Esophagus muscularis mucosa (tissue), 4 donors: ENCODE results near the gene DAND5. TPM values are rescaled to one million over a fixed set of nuclear protein-coding genes. Genes with fewer than 3 reads are reported as not detected.
A peak's percentile ranks its signal among the peaks of the same experiment; 100 is the strongest.
"Not testable (repeated sequence)": the region's sequence is repeated elsewhere in the genome, so short reads cannot be mapped to it uniquely, and the experiment has no call there.

Source experiments
- DNase-seq: peaks from one replicate; pipeline ENCODE4 v3.0.0-alpha.2; 2017; ENCODE audit errors: extremely low spot score
- H3K27ac ChIP-seq, 4 donors: fragments of 200-600 bp; sonication (generic); replicated peaks in 1 of 4; 1 replicate in 3 of 4; 2 replicates in 1 of 4; pipeline ENCODE4 v1.5.1; 2016 to 2019; ENCODE audit warnings: mild to moderate bottlenecking in 1 of 4
- H3K27me3 ChIP-seq, 4 donors: fragments of 200-600 bp; sonication (generic); one replicate each; pipeline versions ENCODE4 v1.5.1 to v1.6.0; 2016 to 2019
- H3K36me3 ChIP-seq, 4 donors: fragments of 200-600 bp; sonication (generic); one replicate each; pipeline ENCODE4 v1.5.1; 2016 to 2019
- H3K4me1 ChIP-seq, 4 donors: fragments of 200-600 bp; sonication (generic); one replicate each; pipeline ENCODE4 v1.5.1; 2016 to 2019
- H3K4me3 ChIP-seq, 4 donors: fragments of 200-600 bp; sonication (generic); 1 replicate in 2 of 4; 2 replicates in 2 of 4; pipeline ENCODE4 v1.5.1; 2016 to 2019; ENCODE audit warnings: mild to moderate bottlenecking in 4 of 4, moderate library complexity in 1 of 4
- H3K9me3 ChIP-seq, 4 donors: fragments of 200-600 bp; sonication (generic); 1 replicate in 3 of 4; 2 replicates in 1 of 4; pipeline ENCODE4 v1.5.1; 2016 to 2019
- EP300 ChIP-seq: sonication (generic); formaldehyde crosslinking; IDR thresholded peaks from one replicate; pipeline ENCODE4 v1.6.1; 2017; ENCODE audit warnings: antibody characterized with exemption
- POLR2A ChIP-seq: fragments of 450-650 bp; IDR thresholded peaks from one replicate; pipeline ENCODE4 v1.6.1; 2017; ENCODE audit warnings: antibody characterized with exemption, moderate library complexity, mild to moderate bottlenecking, low read depth
- POLR2AphosphoS5 ChIP-seq, 2 donors: sonication (generic); formaldehyde crosslinking; IDR thresholded peaks; one replicate each; pipeline ENCODE4 v1.6.1; 2017; ENCODE audit warnings: antibody characterized with exemption in 2 of 2
- WGBS: methylation state at CpG from one replicate; pipeline ENCODE4 v1.1.5; 2018; 5-methylcytosine and 5-hydroxymethylcytosine counted together
- intact Hi-C: fragments of 100-400 bp; cut with DNase I; formaldehyde crosslinking; loops from one replicate; pipeline ENCODE4 v1.15.1; 2023
- total RNA-seq, 4 donors: library from RNA; depleted of rRNA; stranded (reverse); fragments of >200 nt; gene quantifications; one replicate each; pipeline versions ENCODE4 v1.1.0 to v1.2.1, GENCODE V29; 2016
- TF ChIP-seq, protein P1 (sequence below), 3 experiments: fragments of 200-600 bp in 2 of 3; fragments of 450-650 bp in 1 of 3; sonication (generic) in 2 of 3; IDR thresholded peaks; one replicate each; pipeline ENCODE4 v1.5.1; 2017 to 2019; ENCODE audit warnings: antibody characterized with exemption in 3 of 3, mild to moderate bottlenecking in 2 of 3, moderate library complexity in 1 of 3

The DAND5 gene
- total RNA-seq, 4 donors from 2014 or later, result 0.19 to 0.83 (median 0.29) TPM; not detected in 1

GRCh38 chr19:12948612-12949362 lies 20.6 kb upstream of the DAND5 start:
- peak overlapping the region in 2 of 4 donors; percentile 20 for H3K27ac ChIP-seq
- no peak for DNase-seq
- TF ChIP-seq, protein P1, sequence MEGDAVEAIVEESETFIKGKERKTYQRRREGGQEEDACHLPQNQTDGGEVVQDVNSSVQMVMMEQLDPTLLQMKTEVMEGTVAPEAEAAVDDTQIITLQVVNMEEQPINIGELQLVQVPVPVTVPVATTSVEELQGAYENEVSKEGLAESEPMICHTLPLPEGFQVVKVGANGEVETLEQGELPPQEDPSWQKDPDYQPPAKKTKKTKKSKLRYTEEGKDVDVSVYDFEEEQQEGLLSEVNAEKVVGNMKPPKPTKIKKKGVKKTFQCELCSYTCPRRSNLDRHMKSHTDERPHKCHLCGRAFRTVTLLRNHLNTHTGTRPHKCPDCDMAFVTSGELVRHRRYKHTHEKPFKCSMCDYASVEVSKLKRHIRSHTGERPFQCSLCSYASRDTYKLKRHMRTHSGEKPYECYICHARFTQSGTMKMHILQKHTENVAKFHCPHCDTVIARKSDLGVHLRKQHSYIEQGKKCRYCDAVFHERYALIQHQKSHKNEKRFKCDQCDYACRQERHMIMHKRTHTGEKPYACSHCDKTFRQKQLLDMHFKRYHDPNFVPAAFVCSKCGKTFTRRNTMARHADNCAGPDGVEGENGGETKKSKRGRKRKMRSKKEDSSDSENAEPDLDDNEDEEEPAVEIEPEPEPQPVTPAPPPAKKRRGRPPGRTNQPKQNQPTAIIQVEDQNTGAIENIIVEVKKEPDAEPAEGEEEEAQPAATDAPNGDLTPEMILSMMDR (IDR thresholded peaks at IDR 0.05), result no peak
- TF ChIP-seq EP300 (no peak), POLR2A (no peak), POLR2AphosphoS5 (IDR thresholded peaks at IDR 0.05) (no peak)
- intact Hi-C loops, result no loop called here
- peaks cover 41 to 80% (median 73%) of the 10 kb centered on the region in 4 donors for H3K36me3 ChIP-seq
- WGBS, result 91% methylated on average over 8 of the region's 30 CpGs
- H3K9me3 ChIP-seq, result no peaks in the 10 kb centered on the region
- no peak overlapping the region for H3K4me3 ChIP-seq
- peaks cover 36 to 69% (median 41%) of the 10 kb centered on the region in 4 donors for H3K4me1 ChIP-seq
- H3K27me3 ChIP-seq, result no peaks in the 10 kb centered on the region

- intact Hi-C loops, result no loop called here
- TF ChIP-seq POLR2A (no peak), POLR2AphosphoS5 (IDR thresholded peaks at IDR 0.05) (no peak), EP300 (no peak)
- TF ChIP-seq, protein P1 (IDR thresholded peaks at IDR 0.05), result no peak
Measured at GRCh38 chr19:12949363-12950283, 19.8 kb upstream of the DAND5 start.

DNA sequence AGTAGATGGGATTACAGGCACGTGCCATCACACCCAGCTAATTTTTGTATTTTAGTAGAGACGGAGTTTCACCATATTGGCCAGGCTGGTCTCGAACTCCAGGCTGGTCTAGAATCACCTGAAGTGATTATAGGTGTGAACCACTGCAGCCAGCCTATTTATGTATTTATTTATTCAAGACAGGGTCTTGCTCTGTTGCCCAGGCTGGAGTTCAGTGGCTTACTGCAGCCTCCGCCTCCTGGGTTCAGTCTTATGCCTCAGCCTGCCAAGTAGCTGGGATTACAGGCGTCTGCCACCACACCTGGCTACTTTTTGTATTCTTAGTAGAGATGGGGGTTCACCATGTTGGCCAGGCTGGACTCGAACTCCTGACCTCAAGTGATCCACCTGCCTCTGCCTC lies 17.3 kb upstream of the DAND5 start:
- DNase-seq, H3K9me3 ChIP-seq, H3K4me3 ChIP-seq, intact Hi-C loops, H3K27me3 ChIP-seq: not testable (repeated sequence)
- Histone ChIP-seq H3K36me3 (peaks cover 31 to 82% (median 73%) of the 10 kb centered on the region in 4 donors), H3K27ac (peak overlapping the region in 1 of 4 donors; percentile 96), H3K4me1 (peaks cover 44 to 73% (median 55%) of the 10 kb centered on the region in 4 donors)
- WGBS, result 87% methylated on average over 6 of the region's 6 CpGs

More at GRCh38 chr19:12949363-12950283, 19.8 kb upstream of the DAND5 start:
- Histone ChIP-seq H3K27me3 (no peaks in the 10 kb centered on the region), H3K9me3 (no peaks in the 10 kb centered on the region), H3K4me1 (peaks cover 41 to 69% (median 46%) of the 10 kb centered on the region in 4 donors), H3K36me3 (peaks cover 32 to 80% (median 73%) of the 10 kb centered on the region in 4 donors), H3K27ac (no peak overlapping the region), H3K4me3 (no peak overlapping the region)
- no peak for DNase-seq
- 85% methylated on average over 10 of the region's 16 CpGs for WGBS

- H3K27ac ChIP-seq, result peak overlapping the region; percentile 41 to 96 (median 53)
- no peaks in the 10 kb centered on the region for H3K27me3 ChIP-seq
- 53% methylated on average over 12 of the region's 12 CpGs for WGBS
- H3K4me3 ChIP-seq, result no peak overlapping the region
- H3K9me3 ChIP-seq, result no peaks in the 10 kb centered on the region
- TF ChIP-seq POLR2AphosphoS5 (IDR thresholded peaks at IDR 0.05) (no peak), EP300 (no peak), POLR2A (no peak)
- TF ChIP-seq, protein P1 (IDR thresholded peaks at IDR 0.05), result no peak
- no peak for DNase-seq
- peaks cover 39 to 71% (median 54%) of the 10 kb centered on the region in 4 donors for H3K4me1 ChIP-seq
- peaks cover 31 to 78% (median 72%) of the 10 kb centered on the region in 4 donors for H3K36me3 ChIP-seq
- intact Hi-C loops, result no loop called here
Measured at GRCh38 chr19:12952488-12953137, 16.8 kb upstream of the DAND5 start.
